ENCODE data around the gene GNG12.

DNA sequence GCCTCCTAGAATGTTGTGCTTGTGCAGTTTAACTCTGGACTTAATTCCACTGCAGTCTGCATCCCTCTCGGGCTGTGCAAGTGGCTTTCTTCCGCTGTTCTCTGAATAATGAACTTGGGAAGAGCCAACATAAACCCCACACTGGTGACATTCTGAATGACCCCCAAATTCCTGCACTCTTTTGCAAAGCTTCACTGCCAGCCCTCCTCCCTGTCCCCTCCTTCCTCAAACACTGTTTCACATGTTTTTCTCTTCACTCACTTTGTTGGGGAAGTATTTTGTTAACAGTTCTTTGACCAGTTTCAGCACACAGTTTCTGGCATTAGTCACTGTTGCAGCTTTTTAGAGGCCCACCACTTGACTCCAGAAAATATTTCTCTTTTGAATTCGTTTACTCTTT lies 39.7 kb downstream of the GNG12 start:
- TF ChIP-seq CTCF (optimal IDR thresholded peaks at IDR 0.05 in 1 of 3, IDR thresholded peaks at IDR 0.05 in 1 of 3, conservative IDR thresholded peaks at IDR 0.05 in 1 of 3; ENCODE audit: extremely low read depth in 1 of 3, insufficient read depth in 2 of 3, low read length in 3 of 3), result no peak
- TF ChIP-seq EZH2 (IDR thresholded peaks at IDR 0.05; ENCODE audit: low read length), result no peak

Data from keratinocyte (primary cell).